Measurements from ENCODE around the gene MBOAT1. TPM values are rescaled to one million over a fixed set of nuclear protein-coding genes. Genes with fewer than 3 reads are reported as not detected.

The MBOAT1 gene
- total and polyA plus RNA-seq, 8 donors, result 2.7 to 21.3 (median 4.6) TPM

- Histone ChIP-seq H3K4me3 (no peak overlapping the region), H3K27me3 (no peaks in the 10 kb centered on the region), H3K27ac (no peak overlapping the region), H3K9me3 (no peaks in the 10 kb centered on the region), H3K36me3 (no peaks in the 10 kb centered on the region), H3K4me1 (peaks cover 0 to 5% (median 0%) of the 10 kb centered on the region in 3 donors)
- FAIRE-seq (no peak), ATAC-seq (no peak), DNase-seq (no peak)
- intact Hi-C loops (cut with DNase I), result no loop called here
- 62 to 67% methylated on average over 2 of the region's 2 CpGs for WGBS, 2 donors
- TF ChIP-seq CTCF (IDR thresholded peaks at IDR 0.05), result no peak
Measured at GRCh38 chr6:20178327-20178726, 33.9 kb downstream of the MBOAT1 start.

- 93 to 95% methylated on average over 4 of the region's 4 CpGs for WGBS, 2 donors
- no peaks in the 10 kb centered on the region for H3K36me3 ChIP-seq
- FAIRE-seq, result no peak
- H3K27ac ChIP-seq, result no peak overlapping the region
- intact Hi-C loops (cut with DNase I), result no loop called here
- no peak for DNase-seq
- ATAC-seq, result no peak
- no peak for TF ChIP-seq CTCF (IDR thresholded peaks at IDR 0.05)
- no peaks in the 10 kb centered on the region for H3K9me3 ChIP-seq
- H3K27me3 ChIP-seq, result no peaks in the 10 kb centered on the region
- no peaks in the 10 kb centered on the region for H3K4me1 ChIP-seq
- H3K4me3 ChIP-seq, result no peak overlapping the region
Measured at GRCh38 chr6:20175810-20176410, 36.4 kb downstream of the MBOAT1 start.

GRCh38 chr6:20173833-20174792, 38.2 kb downstream of the MBOAT1 start:
- intact Hi-C loops (cut with DNase I), result no loop called here
- no peak for DNase-seq
- WGBS, 2 donors, result 84 to 88% methylated on average over 13 of the region's 13 CpGs
- peak in 2 of 4 donors; percentile 48 to 49 for ATAC-seq
- no peaks in the 10 kb centered on the region for H3K36me3 ChIP-seq
- no peaks in the 10 kb centered on the region for H3K9me3 ChIP-seq
- H3K4me1 ChIP-seq, result no peaks in the 10 kb centered on the region
- no peak overlapping the region for H3K27ac ChIP-seq
- no peaks in the 10 kb centered on the region for H3K27me3 ChIP-seq
- H3K4me3 ChIP-seq, result no peak overlapping the region
- FAIRE-seq, result no peak
- no peak for TF ChIP-seq CTCF (IDR thresholded peaks at IDR 0.05)

- WGBS, 2 donors, result 89 to 94% methylated on average over 3 of the region's 3 CpGs
- no peaks in the 10 kb centered on the region for H3K36me3 ChIP-seq
- H3K4me1 ChIP-seq, result no peaks in the 10 kb centered on the region
- no peaks in the 10 kb centered on the region for H3K27me3 ChIP-seq
- FAIRE-seq (no peak), DNase-seq (no peak), ATAC-seq (no peak)
- H3K27ac ChIP-seq, result no peak overlapping the region
- no peak overlapping the region for H3K4me3 ChIP-seq
- no peak for TF ChIP-seq CTCF (IDR thresholded peaks at IDR 0.05)
- intact Hi-C loops (cut with DNase I), result no loop called here
- H3K9me3 ChIP-seq, result no peaks in the 10 kb centered on the region
Measured at GRCh38 chr6:20172842-20173456, 39.3 kb downstream of the MBOAT1 start.
